Kidney epithelial cell (primary cell): ENCODE results near the gene URB1. TPM values are rescaled to one million over a fixed set of nuclear protein-coding genes. Genes with fewer than 3 reads are reported as not detected.
"Not testable (repeated sequence)": the region's sequence is repeated elsewhere in the genome, so short reads cannot be mapped to it uniquely, and the experiment has no call there.

Source experiments
- DNase-seq: peaks from one replicate; pipeline ENCODE4 v3.0.0-alpha.2; 2010; ENCODE audit warnings: low read depth
- H3K27me3 ChIP-seq: 2 replicates; pipeline ENCODE4 v1.6.0; 2011; ENCODE audit warnings: low read length; ENCODE audit not compliant: control insufficient read depth, insufficient read depth
- H3K36me3 ChIP-seq: 2 replicates; pipeline ENCODE4 v1.5.1; 2011; ENCODE audit warnings: low read length; ENCODE audit not compliant: control insufficient read depth, insufficient read depth
- H3K4me3 ChIP-seq: 2 replicates; pipeline ENCODE4 v1.5.1; 2011; ENCODE audit warnings: low read depth, mild to moderate bottlenecking, control low read depth, low read length
- total RNA-seq: library from RNA; depleted of rRNA; stranded (reverse); fragments of >200 nt; gene quantifications from 2 replicates; pipeline ENCODE4 v1.2.3, GENCODE V29; 2015
- TF ChIP-seq, protein P1 (sequence below): IDR thresholded peaks from 2 replicates; pipeline ENCODE4 v1.5.1; 2011; ENCODE audit warnings: mild to moderate bottlenecking, moderate library complexity, low read length, control low read depth, inconsistent platforms; ENCODE audit not compliant: insufficient read depth, poor library complexity, severe bottlenecking

Gene URB1, protein sequence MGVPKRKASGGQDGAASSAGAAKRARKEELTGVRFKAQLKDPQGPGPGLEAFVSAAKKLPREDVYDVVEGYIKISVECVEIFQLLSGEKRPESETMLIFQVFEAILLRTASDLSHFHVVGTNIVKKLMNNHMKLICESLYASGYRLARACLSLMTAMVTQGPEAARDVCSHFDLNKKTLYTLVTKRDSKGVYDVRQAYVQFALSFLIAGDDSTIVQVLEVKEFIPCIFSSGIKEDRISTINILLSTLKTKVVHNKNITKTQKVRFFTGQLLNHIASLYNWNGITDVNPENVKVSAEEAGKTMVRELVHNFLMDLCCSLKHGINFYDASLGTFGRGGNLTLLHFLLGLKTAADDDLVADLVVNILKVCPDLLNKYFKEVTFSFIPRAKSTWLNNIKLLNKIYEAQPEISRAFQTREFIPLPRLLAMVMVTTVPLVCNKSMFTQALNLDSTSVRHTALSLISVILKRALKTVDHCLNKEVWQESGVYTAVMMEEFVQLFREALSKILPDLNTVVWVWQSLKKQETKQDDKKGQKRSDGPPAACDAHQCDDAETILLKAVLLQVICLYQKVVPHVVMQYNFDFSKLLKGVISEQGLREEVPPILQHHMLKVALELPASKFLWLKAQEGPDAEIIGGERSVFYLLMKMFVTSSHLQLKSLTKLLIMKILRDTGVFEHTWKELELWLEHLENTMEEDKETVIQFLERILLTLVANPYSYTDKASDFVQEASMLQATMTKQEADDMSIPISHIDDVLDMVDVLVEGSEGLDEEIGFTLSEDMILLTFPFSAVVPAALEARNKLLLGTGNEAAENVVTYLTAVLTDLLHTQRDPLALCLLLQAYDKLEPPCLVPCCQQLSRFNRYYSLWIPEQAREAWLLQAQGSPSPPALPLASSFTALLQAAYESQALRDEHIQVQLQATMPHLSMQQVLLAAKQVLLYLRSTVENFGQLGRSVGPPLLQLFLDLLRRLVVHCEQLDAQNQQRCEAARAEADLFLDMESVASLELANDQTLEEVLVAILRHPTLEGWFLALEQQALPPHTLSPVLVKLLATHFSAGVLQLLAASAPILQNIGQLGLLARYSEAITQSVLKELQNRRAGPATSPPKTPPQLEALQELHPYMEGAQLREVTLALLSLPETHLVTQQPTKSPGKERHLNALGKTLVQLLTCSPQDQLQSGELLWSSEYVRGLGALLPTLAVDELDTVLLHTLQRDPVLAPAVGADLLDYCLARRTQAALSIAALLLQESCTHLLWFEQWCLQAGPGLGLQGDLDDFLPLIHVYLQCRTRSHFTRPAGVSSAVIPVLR (N-terminal part only)
- 17.8 and 24.6 TPM in 2 replicates for total RNA-seq

DNA sequence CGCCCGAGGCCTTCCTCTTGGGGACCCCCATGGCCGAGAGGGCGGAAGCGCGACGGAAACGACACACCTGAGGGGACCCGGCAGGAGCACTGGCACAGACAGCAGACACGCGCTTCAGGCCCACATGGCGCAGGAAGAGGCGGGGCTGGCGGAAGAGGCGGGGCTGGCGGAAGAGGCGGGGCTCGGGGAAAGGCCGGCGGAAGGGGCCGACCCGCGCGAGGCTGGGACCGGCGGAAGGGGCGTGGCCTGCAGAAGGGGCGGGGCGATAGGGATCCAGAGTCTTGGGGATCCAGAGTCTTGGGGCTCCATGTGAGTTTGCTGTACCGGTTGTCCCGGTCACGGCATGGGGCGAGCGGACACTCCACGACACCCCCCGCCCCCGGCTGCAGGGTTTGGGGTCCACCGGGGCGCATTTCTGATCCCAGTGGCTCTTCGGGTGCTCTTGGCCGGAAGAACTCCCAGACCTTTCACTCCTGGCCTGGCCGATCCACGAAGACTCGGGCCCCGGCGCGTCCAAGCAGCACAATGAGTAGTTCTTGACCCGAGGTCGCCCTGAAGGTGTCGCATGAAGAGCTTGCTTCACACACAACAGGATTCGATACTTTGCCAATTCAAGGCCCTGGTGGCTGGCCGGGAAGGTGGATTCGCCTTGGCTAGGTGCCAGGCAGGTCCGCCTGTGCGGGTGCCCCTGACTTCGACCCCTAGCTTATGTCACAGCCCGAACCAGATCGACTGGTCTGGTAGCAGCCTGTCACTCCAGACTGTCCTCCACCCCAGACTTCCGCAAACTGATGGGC is at the start of gene URB1:
TSS of gene URB1 (minus strand) at position 133 of the 797 bp plus-strand sequence. CDS start at position 31, 102 bp downstream.
- TF ChIP-seq, protein P1, sequence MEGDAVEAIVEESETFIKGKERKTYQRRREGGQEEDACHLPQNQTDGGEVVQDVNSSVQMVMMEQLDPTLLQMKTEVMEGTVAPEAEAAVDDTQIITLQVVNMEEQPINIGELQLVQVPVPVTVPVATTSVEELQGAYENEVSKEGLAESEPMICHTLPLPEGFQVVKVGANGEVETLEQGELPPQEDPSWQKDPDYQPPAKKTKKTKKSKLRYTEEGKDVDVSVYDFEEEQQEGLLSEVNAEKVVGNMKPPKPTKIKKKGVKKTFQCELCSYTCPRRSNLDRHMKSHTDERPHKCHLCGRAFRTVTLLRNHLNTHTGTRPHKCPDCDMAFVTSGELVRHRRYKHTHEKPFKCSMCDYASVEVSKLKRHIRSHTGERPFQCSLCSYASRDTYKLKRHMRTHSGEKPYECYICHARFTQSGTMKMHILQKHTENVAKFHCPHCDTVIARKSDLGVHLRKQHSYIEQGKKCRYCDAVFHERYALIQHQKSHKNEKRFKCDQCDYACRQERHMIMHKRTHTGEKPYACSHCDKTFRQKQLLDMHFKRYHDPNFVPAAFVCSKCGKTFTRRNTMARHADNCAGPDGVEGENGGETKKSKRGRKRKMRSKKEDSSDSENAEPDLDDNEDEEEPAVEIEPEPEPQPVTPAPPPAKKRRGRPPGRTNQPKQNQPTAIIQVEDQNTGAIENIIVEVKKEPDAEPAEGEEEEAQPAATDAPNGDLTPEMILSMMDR: no peak
- no peaks in the 10 kb centered on the region for H3K27me3 ChIP-seq
- no peak for DNase-seq
- H3K4me3 ChIP-seq: peak within 1 kb of the TSS; percentile 97
- H3K36me3 ChIP-seq: no peaks in the 10 kb centered on the region

- no peak overlapping the region for H3K4me3 ChIP-seq
- TF ChIP-seq, protein P1: no peak
- H3K36me3 ChIP-seq: no peaks in the 10 kb centered on the region
- H3K27me3 ChIP-seq: no peaks in the 10 kb centered on the region
- no peak for DNase-seq
These were observed 44.9 kb upstream of the URB1 start for GRCh38 chr21:32437729-32438128.

DNA sequence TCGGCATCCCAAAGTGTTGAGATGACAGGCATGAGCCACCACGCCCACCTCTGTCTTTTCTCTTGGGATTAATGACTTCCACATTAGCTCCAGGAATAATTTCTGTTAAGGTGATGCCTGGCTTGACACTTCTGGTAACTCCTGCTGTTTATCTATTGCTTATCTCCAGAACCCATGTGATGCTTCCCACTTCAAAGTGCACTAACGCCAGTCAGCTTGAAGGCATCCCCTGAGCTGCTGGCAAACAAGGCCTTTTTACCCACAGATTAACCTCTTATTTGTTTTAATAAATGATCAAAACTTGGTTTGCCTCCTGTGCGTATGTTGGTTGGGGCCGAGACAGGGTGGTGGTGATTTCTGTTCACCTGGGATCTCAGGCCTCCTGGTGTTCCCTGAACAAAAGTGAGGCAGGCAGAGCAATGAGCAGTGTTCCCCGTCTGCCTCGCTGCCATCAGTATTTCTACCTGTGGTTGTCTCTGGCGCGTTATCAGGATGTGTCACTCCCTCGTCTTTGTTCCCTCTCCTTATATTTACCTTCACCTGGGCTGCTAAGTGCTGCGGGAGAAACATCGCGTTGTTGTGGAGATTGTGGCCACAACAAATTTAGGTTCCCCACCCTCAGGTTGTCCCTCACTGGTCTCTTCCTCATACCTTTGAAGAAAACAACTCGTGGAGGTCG is 40.3 kb upstream of the URB1 start:
- not testable (repeated sequence) for DNase-seq, H3K27me3 ChIP-seq, H3K36me3 ChIP-seq

DNA sequence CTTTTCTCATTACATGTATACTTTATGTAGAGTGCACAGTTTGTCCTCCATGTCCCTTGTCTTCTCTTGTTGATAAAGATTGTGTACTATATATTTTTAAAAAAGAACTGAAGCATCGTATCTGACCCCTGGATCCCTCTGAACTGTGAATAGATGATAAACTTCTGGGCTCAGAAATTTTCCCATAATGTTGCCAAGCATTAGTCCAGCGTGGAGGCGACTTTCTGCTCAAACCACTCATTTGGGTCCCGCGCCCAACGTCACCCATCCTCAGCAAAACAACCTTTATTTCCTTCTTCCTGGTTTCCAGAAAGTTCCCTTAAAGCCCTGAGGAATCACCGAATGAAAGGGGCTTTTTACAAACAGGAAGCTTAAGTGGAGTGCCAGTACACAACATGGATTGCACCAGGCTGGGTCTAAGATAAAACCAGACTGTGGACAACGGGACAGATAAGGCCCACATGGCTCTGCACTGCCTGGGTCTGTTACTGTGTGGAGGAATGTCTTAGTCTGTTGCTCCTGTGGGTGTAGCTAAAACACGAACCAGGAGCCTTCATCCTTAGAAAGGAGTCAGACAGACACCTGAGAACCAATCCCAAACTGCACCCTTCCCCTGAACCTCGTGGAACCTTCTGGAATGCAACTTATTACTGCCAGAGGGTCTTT is 35.3 kb upstream of the URB1 start:
- Histone ChIP-seq H3K4me3 (no peak overlapping the region), H3K27me3 (no peaks in the 10 kb centered on the region), H3K36me3 (no peaks in the 10 kb centered on the region)
- TF ChIP-seq, protein P1: no peak
- DNase-seq: no peak

More for the DNA sequence above, 40.3 kb upstream of the URB1 start:
- not testable (repeated sequence) for H3K4me3 ChIP-seq

DNA sequence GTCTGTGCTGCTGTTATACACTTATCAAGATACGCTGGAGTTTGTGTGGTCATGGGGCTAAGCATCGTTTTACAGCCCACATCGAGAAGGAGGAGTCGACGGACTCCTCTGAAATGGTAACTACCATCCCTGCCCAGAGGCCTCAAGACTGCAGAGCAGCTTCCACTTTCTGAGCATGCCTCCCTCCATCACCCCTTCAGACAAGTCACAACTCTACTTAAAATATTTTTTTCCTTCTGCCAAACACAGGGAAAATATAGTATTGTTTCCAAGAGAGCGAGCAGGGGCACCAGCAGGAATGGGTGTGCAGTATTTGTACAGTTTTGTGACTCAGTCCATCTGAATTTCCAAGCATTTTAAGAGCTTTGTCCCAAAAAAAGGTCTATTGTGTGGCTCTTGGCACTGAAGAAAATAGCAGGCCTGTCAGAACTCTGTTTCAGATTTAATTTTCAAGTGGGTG is 33.8 kb upstream of the URB1 start:
- TF ChIP-seq, protein P1: no peak
- H3K27me3 ChIP-seq: no peaks in the 10 kb centered on the region
- no peaks in the 10 kb centered on the region for H3K36me3 ChIP-seq
- no peak for DNase-seq
- no peak overlapping the region for H3K4me3 ChIP-seq
